MM.1S (cell line): ENCODE measurements around the gene TMED3.

Experiments used
- EZH2 ChIP-seq: fragments of 300-600 bp; sonication (generic); optimal IDR thresholded peaks from 2 replicates; pipeline ENCODE3; 2017; ENCODE audit warnings: low read depth, mild to moderate bottlenecking, antibody characterized with exemption, low read length, mixed read lengths
- EZH2phosphoT487 ChIP-seq: fragments of 300-600 bp; sonication (generic); IDR thresholded peaks from 2 replicates; pipeline ENCODE4 v1.6.1; 2018; ENCODE audit warnings: antibody characterized with exemption, low read length
- TF ChIP-seq, protein P1 (sequence below): fragments of 300-600 bp; sonication (generic); IDR thresholded peaks from 2 replicates; pipeline ENCODE4 v1.5.1; 2016; ENCODE audit warnings: antibody characterized with exemption, low read length, mixed read lengths

DNA sequence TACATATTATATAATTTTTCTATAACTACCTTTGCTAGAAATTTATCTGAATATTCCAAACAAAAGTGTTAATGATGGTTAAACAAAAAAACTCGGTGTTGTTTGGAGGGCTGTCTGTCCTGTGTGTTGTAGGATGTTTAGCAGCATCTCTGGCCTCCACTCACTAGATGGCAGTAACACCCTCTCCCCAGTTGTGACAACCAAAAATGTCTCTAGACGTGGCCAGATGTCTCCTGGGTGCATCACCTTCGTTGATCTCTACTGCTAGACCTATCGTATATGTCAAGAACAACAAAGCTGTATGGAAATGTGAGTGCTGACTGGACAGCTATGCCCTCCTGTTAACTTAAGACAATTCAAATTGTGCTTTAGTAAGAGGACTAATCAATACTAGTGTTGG, 14.3 kb upstream of the TMED3 start:
- TF ChIP-seq, protein P1, sequence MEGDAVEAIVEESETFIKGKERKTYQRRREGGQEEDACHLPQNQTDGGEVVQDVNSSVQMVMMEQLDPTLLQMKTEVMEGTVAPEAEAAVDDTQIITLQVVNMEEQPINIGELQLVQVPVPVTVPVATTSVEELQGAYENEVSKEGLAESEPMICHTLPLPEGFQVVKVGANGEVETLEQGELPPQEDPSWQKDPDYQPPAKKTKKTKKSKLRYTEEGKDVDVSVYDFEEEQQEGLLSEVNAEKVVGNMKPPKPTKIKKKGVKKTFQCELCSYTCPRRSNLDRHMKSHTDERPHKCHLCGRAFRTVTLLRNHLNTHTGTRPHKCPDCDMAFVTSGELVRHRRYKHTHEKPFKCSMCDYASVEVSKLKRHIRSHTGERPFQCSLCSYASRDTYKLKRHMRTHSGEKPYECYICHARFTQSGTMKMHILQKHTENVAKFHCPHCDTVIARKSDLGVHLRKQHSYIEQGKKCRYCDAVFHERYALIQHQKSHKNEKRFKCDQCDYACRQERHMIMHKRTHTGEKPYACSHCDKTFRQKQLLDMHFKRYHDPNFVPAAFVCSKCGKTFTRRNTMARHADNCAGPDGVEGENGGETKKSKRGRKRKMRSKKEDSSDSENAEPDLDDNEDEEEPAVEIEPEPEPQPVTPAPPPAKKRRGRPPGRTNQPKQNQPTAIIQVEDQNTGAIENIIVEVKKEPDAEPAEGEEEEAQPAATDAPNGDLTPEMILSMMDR = peak; percentile 36
- TF ChIP-seq EZH2phosphoT487 (no peak), EZH2 (no peak)
